Measurements from ENCODE around the gene LRRFIP2.

DNA sequence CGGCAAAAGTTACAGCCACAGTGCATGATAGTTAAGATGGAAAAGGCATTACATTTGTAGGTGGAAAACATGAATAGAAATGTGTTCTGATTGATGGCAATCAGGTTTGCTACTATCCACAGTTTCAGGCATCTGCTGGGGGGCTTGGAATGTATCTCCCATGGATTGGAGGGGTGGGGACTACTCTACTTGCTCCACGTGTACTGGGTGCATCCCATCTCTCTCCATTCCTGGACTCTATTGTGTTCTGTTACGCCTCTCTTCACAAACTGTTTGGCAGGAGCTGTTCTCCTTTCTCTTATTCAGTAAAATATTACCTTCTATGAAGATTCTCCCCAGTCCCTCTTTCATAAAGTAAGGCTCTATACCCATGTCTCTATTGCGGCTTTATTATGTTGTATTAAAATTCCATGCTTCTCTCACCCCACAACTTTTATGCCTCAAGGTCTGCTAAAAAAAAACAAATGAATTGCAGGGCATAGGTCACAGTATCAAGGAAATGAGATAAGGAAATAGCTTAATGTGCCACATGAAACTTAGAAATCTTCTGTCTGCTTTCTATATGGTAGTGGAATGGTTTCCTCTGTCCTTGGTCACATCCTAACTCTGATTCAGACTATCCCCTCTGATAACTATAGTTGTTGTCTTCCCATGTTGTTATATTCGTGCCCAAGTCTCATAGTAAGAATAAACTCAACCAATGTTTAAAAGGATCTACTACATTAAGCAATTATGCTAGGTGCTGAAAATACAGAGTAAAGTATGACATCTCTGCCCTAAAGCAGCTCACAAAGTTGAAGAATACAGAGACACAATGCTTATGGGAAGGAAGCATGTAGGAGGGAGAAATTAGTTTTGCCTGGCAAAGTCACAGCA lies 43.2 kb downstream of the LRRFIP2 start:
- TF ChIP-seq, protein P1, sequence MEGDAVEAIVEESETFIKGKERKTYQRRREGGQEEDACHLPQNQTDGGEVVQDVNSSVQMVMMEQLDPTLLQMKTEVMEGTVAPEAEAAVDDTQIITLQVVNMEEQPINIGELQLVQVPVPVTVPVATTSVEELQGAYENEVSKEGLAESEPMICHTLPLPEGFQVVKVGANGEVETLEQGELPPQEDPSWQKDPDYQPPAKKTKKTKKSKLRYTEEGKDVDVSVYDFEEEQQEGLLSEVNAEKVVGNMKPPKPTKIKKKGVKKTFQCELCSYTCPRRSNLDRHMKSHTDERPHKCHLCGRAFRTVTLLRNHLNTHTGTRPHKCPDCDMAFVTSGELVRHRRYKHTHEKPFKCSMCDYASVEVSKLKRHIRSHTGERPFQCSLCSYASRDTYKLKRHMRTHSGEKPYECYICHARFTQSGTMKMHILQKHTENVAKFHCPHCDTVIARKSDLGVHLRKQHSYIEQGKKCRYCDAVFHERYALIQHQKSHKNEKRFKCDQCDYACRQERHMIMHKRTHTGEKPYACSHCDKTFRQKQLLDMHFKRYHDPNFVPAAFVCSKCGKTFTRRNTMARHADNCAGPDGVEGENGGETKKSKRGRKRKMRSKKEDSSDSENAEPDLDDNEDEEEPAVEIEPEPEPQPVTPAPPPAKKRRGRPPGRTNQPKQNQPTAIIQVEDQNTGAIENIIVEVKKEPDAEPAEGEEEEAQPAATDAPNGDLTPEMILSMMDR (IDR thresholded peaks at IDR 0.05) = no peak
- TF ChIP-seq EP300 (IDR thresholded peaks at IDR 0.05) = no peak

Measured in upper lobe of left lung (tissue), 4 donors.